Mesothelial cell of epicardium (in vitro differentiated cells): ENCODE results near the gene TC2N. TPM values are rescaled to one million over a fixed set of nuclear protein-coding genes. Genes with fewer than 3 reads are reported as not detected.

Experiments
- DNase-seq, 2 experiments: peaks; one replicate each; pipeline ENCODE4 v3.0.0; 2021; ENCODE audit warnings: low spot score in 2 of 2; ENCODE audit not compliant: unreplicated experiment in 2 of 2
- H3K27ac Mint-ChIP-seq: 2 replicates; pipeline ENCODE4 v1.8.0; 2021; ENCODE audit warnings: mixed read lengths
- H3K27me3 Mint-ChIP-seq: 2 replicates; pipeline ENCODE4 v1.8.0; 2021; ENCODE audit warnings: low read depth, mixed read lengths
- H3K36me3 Mint-ChIP-seq: 2 replicates; pipeline ENCODE4 v1.8.0; 2021; ENCODE audit warnings: mixed read lengths
- H3K4me1 Mint-ChIP-seq: 2 replicates; pipeline ENCODE4 v1.8.0; 2021; ENCODE audit warnings: mixed read lengths
- H3K4me3 Mint-ChIP-seq: 2 replicates; pipeline ENCODE4 v1.8.0; 2021; ENCODE audit warnings: mild to moderate bottlenecking, moderate library complexity, mixed read lengths
- H3K9me3 Mint-ChIP-seq: 2 replicates; pipeline ENCODE4 v1.8.0; 2021; ENCODE audit warnings: mixed read lengths
- CTCF ChIP-seq: fragments of 200-600 bp; sonication (generic); IDR thresholded peaks from one replicate; pipeline ENCODE4 v1.5.0; 2021; ENCODE audit warnings: antibody characterized with exemption; ENCODE audit not compliant: unreplicated experiment
- total RNA-seq: library from RNA; stranded (reverse); gene quantifications from 3 replicates; pipeline ENCODE4 v1.2.1, GENCODE V29; 2021

The TC2N gene
- total RNA-seq, 1 donor from 2014 or later: 8.5 TPM

- Mint-ChIP-seq H3K27me3 (peaks cover 28% of the 10 kb centered on the region), H3K9me3 (no peaks in the 10 kb centered on the region), H3K4me3 (no peak overlapping the region), H3K4me1 (no peaks in the 10 kb centered on the region), H3K36me3 (no peaks in the 10 kb centered on the region), H3K27ac (no peak overlapping the region)
- TF ChIP-seq CTCF: no peak
- no peak for DNase-seq
Measured at GRCh38 chr14:91844029-91844428, 23.3 kb downstream of the TC2N start.

GRCh38 chr14:91843437-91843836, 23.9 kb downstream of the TC2N start:
- Mint-ChIP-seq H3K36me3 (no peaks in the 10 kb centered on the region), H3K4me1 (no peaks in the 10 kb centered on the region), H3K27ac (no peak overlapping the region), H3K27me3 (peaks cover 33% of the 10 kb centered on the region), H3K4me3 (no peak overlapping the region), H3K9me3 (no peaks in the 10 kb centered on the region)
- DNase-seq: no peak
- no peak for TF ChIP-seq CTCF

GRCh38 chr14:91841065-91841464, 26.3 kb downstream of the TC2N start:
- Mint-ChIP-seq H3K27me3 (peaks cover 51% of the 10 kb centered on the region), H3K27ac (no peak overlapping the region), H3K4me3 (no peak overlapping the region), H3K4me1 (peaks cover 2% of the 10 kb centered on the region), H3K36me3 (no peaks in the 10 kb centered on the region), H3K9me3 (no peaks in the 10 kb centered on the region)
- TF ChIP-seq CTCF: no peak
- DNase-seq: no peak

- TF ChIP-seq CTCF: no peak
- peaks cover 58% of the 10 kb centered on the region for H3K27me3 Mint-ChIP-seq
- no peaks in the 10 kb centered on the region for H3K9me3 Mint-ChIP-seq
- H3K4me3 Mint-ChIP-seq: no peak overlapping the region
- H3K36me3 Mint-ChIP-seq: no peaks in the 10 kb centered on the region
- DNase-seq: no peak
- no peak overlapping the region for H3K27ac Mint-ChIP-seq
- H3K4me1 Mint-ChIP-seq: peaks cover 2% of the 10 kb centered on the region
Measured at GRCh38 chr14:91839749-91840148, 27.6 kb downstream of the TC2N start.

- H3K27ac Mint-ChIP-seq: peak overlapping the region; percentile 41
- H3K27me3 Mint-ChIP-seq: peaks cover 76% of the 10 kb centered on the region
- DNase-seq: no peak
- TF ChIP-seq CTCF: no peak
- peaks cover 2% of the 10 kb centered on the region for H3K4me1 Mint-ChIP-seq
- H3K4me3 Mint-ChIP-seq: peak overlapping the region; percentile 86
- no peaks in the 10 kb centered on the region for H3K36me3 Mint-ChIP-seq
- H3K9me3 Mint-ChIP-seq: no peaks in the 10 kb centered on the region
Measured at GRCh38 chr14:91837076-91837475, 30.3 kb downstream of the TC2N start.
